Naive thymus-derived CD4-positive, alpha-beta T cell (primary cell): Measurements from ENCODE around the gene PIEZO2. TPM values are rescaled to one million over a fixed set of nuclear protein-coding genes. Genes with fewer than 3 reads are reported as not detected.
A peak's percentile ranks its signal among the peaks of the same experiment; 100 is the strongest.

Source experiments
- ATAC-seq: fragments of 150-1000 bp; cut with Tn5 transposase; 2 replicates; pipeline ENCODE4 v1.10.0; 2021; ENCODE audit warnings: mild to moderate bottlenecking, moderate library complexity
- CTCF ChIA-PET: fragments of 350-600 bp; sonication (Branson Sonifier 250); formaldehyde crosslinking; loops from one replicate; lab custom pipeline; 2021; ENCODE audit warnings: antibody characterized with exemption; lab: Charles Lee
- POLR2A ChIA-PET: fragments of 350-600 bp; sonication (Branson Sonifier 250); formaldehyde crosslinking; loops from one replicate; lab custom pipeline; 2021; ENCODE audit warnings: antibody characterized with exemption, inconsistent platforms; lab: Charles Lee
- DNase-seq, 9 donors: peaks; one replicate each; pipeline versions ENCODE4 v3.0.0 to v3.0.0-alpha.2; 2020 to 2022; ENCODE audit warnings: mixed read lengths in 1 of 9
- H3K27ac ChIP-seq: one replicate; pipeline ENCODE4 v1.7.0; 2013; ENCODE audit warnings: mild to moderate bottlenecking, low read depth, low read length, moderate library complexity
- H3K27me3 ChIP-seq, 2 donors: one replicate each; pipeline ENCODE4 v1.7.0; 2013; ENCODE audit warnings: low read length in 2 of 2, mild to moderate bottlenecking in 2 of 2, moderate library complexity in 2 of 2; ENCODE audit not compliant: control insufficient read depth in 2 of 2, insufficient read depth in 2 of 2
- H3K36me3 ChIP-seq, 3 experiments: 1 replicate in 2 of 3; 2 replicates in 1 of 3; pipeline ENCODE4 v1.7.0; 2013; ENCODE audit warnings: low read length in 3 of 3, mild to moderate bottlenecking in 3 of 3, moderate library complexity in 1 of 3; ENCODE audit not compliant: insufficient read depth in 3 of 3, control insufficient read depth in 2 of 3
- H3K4me1 ChIP-seq, 2 donors: one replicate each; pipeline ENCODE4 v1.7.0; 2013; ENCODE audit warnings: low read length in 2 of 2, mild to moderate bottlenecking in 2 of 2, moderate library complexity in 1 of 2; ENCODE audit not compliant: control insufficient read depth in 2 of 2, insufficient read depth in 2 of 2
- H3K4me3 ChIP-seq: 2 replicates; pipeline ENCODE4 v1.7.0; 2013; ENCODE audit warnings: mild to moderate bottlenecking, low read length
- H3K9me3 ChIP-seq, 3 experiments: 1 replicate in 2 of 3; 2 replicates in 1 of 3; pipeline ENCODE4 v1.7.0; 2013; ENCODE audit warnings: low read length in 3 of 3; ENCODE audit not compliant: control insufficient read depth in 2 of 3
- H3K27ac Mint-ChIP-seq, 9 donors: one replicate each; pipeline ENCODE4 v1.8.0; 2020 to 2022; ENCODE audit warnings: mixed read lengths in 9 of 9, mild to moderate bottlenecking in 8 of 9, moderate library complexity in 5 of 9, inconsistent platforms in 2 of 9
- H3K27me3 Mint-ChIP-seq, 5 donors: one replicate each; pipeline ENCODE4 v1.8.0; 2021 to 2022; ENCODE audit warnings: mixed read lengths in 5 of 5, mild to moderate bottlenecking in 1 of 5
- H3K36me3 Mint-ChIP-seq, 5 donors: one replicate each; pipeline ENCODE4 v1.8.0; 2020 to 2022; ENCODE audit warnings: mixed read lengths in 5 of 5, mild to moderate bottlenecking in 3 of 5, inconsistent platforms in 1 of 5
- H3K4me1 Mint-ChIP-seq, 7 donors: one replicate each; pipeline ENCODE4 v1.8.0; 2020 to 2022; ENCODE audit warnings: mixed read lengths in 7 of 7, mild to moderate bottlenecking in 3 of 7, inconsistent platforms in 1 of 7
- H3K4me3 Mint-ChIP-seq, 10 donors: one replicate each; pipeline ENCODE4 v1.8.0; 2020 to 2022; ENCODE audit warnings: mild to moderate bottlenecking in 10 of 10, mixed read lengths in 10 of 10, moderate library complexity in 6 of 10, inconsistent platforms in 2 of 10
- H3K9me3 Mint-ChIP-seq, 11 donors: one replicate each; pipeline ENCODE4 v1.8.0; 2020 to 2022; ENCODE audit warnings: mixed read lengths in 11 of 11, mild to moderate bottlenecking in 4 of 11, inconsistent platforms in 1 of 11, moderate library complexity in 1 of 11
- intact Hi-C, 2 donors: fragments of 100-400 bp; cut with micrococcal nuclease; formaldehyde crosslinking; loops; one replicate each; pipeline ENCODE4 v1.15.1; 2023
- polyA plus RNA-seq, 2 donors: library from polyadenylated mRNA; unstranded; fragments of 300-500 nt; fragmentation: Illumina TruSeq; gene quantifications; one replicate each; pipeline ENCODE4 v1.2.3, GENCODE V29; 2021
- total RNA-seq, 6 experiments: library from RNA in 5 of 6; stranded (reverse) in 5 of 6; gene quantifications; 1 replicate in 5 of 6; 2 replicates in 1 of 6; pipeline ENCODE4 v1.2.3 and lab custom pipeline; 2021 to 2026

Gene PIEZO2
- total and polyA plus RNA-seq, 7 experiments from 2014 or later, result not detected

DNA sequence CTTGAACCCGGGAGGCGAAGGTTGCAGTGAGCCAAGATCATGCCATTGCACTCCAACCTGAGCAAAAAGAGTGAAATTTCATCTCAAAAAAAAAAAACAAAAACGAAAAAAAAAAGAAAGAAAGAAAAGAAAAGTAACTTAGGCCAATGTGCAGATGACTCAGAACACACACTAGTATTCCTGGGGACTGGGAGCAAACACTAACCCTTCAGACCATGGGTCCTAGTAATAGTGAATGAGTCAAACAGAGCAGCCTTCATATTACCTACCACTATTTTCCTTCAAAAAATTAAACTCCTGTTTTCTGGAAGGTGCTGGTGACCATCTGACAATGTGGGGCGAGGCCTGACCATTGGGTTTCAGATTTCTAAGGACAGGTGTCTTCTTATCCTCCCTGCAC, 253.4 kb downstream of the PIEZO2 start:
- no peaks in the 10 kb centered on the region for H3K36me3 Mint-ChIP-seq
- H3K27ac Mint-ChIP-seq, result no peak overlapping the region
- H3K4me1 Mint-ChIP-seq, result peaks cover 0 to 6% (median 0%) of the 10 kb centered on the region in 7 donors
- H3K9me3 Mint-ChIP-seq, result peaks cover 0 to 1% (median 0%) of the 10 kb centered on the region in 11 donors
- intact Hi-C loops, result no loop called here
- DNase-seq (no peak), ATAC-seq (no peak)
- Histone ChIP-seq H3K27ac (no peak overlapping the region), H3K36me3 (no peaks in the 10 kb centered on the region), H3K4me3 (no peak overlapping the region), H3K9me3 (no peaks in the 10 kb centered on the region), H3K27me3 (no peaks in the 10 kb centered on the region), H3K4me1 (no peaks in the 10 kb centered on the region)
- POLR2A ChIA-PET, result no interaction called here
- CTCF ChIA-PET, result no interaction called here
- H3K27me3 Mint-ChIP-seq, result peaks cover 0 to 12% (median 4%) of the 10 kb centered on the region in 5 donors
- H3K4me3 Mint-ChIP-seq, result no peak overlapping the region

DNA sequence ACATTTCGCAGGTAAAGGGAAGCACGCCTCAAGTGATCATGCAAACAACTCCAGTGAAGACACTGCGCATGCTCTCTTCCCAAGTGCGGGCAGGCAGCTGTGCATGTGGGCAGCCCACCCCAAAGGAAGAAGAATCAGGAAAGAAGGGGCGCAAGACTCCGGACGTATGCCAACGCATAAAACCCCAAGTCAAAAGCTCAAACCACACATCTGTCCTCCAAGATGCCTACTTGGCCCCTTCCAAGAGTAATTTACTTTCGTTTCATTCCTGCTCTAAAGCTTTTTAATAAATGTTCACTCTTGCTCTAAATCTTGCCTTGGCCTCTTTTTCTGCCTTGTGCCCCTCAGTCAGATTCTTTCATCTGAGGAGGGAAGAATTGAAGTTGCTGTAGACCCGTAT, 254.9 kb downstream of the PIEZO2 start:
- ChIA-PET CTCF (no interaction called here), POLR2A (no interaction called here)
- Histone ChIP-seq H3K4me3 (no peak overlapping the region), H3K36me3 (no peaks in the 10 kb centered on the region), H3K9me3 (no peaks in the 10 kb centered on the region), H3K27me3 (no peaks in the 10 kb centered on the region), H3K4me1 (no peaks in the 10 kb centered on the region), H3K27ac (no peak overlapping the region)
- DNase-seq (no peak), ATAC-seq (no peak)
- peaks cover 0 to 1% (median 0%) of the 10 kb centered on the region in 11 donors for H3K9me3 Mint-ChIP-seq
- no peak overlapping the region for H3K27ac Mint-ChIP-seq
- intact Hi-C loops, result no loop called here
- peak overlapping the region in 2 of 10 donors; percentile 15 to 43 for H3K4me3 Mint-ChIP-seq
- peaks cover 0 to 6% (median 0%) of the 10 kb centered on the region in 7 donors for H3K4me1 Mint-ChIP-seq
- no peaks in the 10 kb centered on the region for H3K36me3 Mint-ChIP-seq
- peaks cover 0 to 12% (median 3%) of the 10 kb centered on the region in 5 donors for H3K27me3 Mint-ChIP-seq

DNA sequence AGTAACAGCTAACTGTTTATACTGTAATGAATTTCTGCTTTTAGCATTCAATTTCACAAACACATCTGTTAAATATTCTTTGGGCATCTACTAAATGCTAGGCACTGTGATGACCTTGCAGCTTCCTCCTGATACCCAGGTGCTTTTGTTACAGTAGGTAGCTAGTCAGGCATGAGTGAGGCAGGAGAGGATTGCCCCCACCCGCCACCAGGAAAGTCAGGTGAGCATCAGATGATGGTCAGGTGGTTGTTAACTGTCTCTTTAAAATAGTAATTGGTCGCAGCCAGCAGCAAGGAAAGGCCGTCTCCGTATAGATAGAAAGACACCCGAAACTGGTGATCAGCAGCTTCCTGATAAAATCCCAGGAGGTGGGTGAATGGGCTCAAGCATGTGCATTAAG, 255.6 kb downstream of the PIEZO2 start:
- POLR2A ChIA-PET, result no interaction called here
- Histone ChIP-seq H3K36me3 (no peaks in the 10 kb centered on the region), H3K9me3 (no peaks in the 10 kb centered on the region), H3K27ac (no peak overlapping the region), H3K4me3 (no peak overlapping the region), H3K4me1 (no peaks in the 10 kb centered on the region), H3K27me3 (no peaks in the 10 kb centered on the region)
- peaks cover 0 to 1% (median 0%) of the 10 kb centered on the region in 11 donors for H3K9me3 Mint-ChIP-seq
- H3K36me3 Mint-ChIP-seq, result no peaks in the 10 kb centered on the region
- H3K27me3 Mint-ChIP-seq, result peaks cover 0 to 20% (median 5%) of the 10 kb centered on the region in 5 donors
- H3K4me1 Mint-ChIP-seq, result peaks cover 0 to 6% (median 0%) of the 10 kb centered on the region in 7 donors
- ATAC-seq, result no peak
- H3K4me3 Mint-ChIP-seq, result no peak overlapping the region
- H3K27ac Mint-ChIP-seq, result no peak overlapping the region
- CTCF ChIA-PET, result no interaction called here
- no peak for DNase-seq
- intact Hi-C loops, result no loop called here

DNA sequence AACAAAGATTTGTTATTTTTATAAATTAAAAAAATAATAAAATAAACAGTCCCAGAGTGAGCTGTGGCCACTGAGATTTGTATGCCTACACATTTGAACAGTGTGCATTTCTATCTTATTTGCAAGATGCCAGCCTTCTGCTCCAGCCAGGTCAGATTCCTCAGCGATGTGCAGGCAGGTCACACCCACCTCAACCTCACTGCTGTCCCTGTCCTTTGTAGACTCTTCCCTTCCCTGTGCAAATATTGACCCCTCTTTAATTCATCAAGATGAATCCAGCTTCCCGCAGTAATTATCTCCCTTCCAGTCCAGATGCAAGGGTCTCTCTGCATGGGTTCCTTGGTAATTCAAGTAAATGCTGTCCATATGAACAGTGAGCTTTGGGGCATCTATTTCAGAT, 256.2 kb downstream of the PIEZO2 start:
- Histone ChIP-seq H3K27me3 (no peaks in the 10 kb centered on the region), H3K9me3 (no peaks in the 10 kb centered on the region), H3K36me3 (no peaks in the 10 kb centered on the region), H3K4me3 (no peak overlapping the region), H3K27ac (no peak overlapping the region), H3K4me1 (no peaks in the 10 kb centered on the region)
- ChIA-PET POLR2A (no interaction called here), CTCF (no interaction called here)
- Mint-ChIP-seq H3K27ac (no peak overlapping the region), H3K4me3 (no peak overlapping the region), H3K4me1 (peaks cover 0 to 6% (median 0%) of the 10 kb centered on the region in 7 donors), H3K27me3 (peaks cover 0 to 22% (median 6%) of the 10 kb centered on the region in 5 donors), H3K9me3 (peaks cover 0 to 4% (median 0%) of the 10 kb centered on the region in 11 donors), H3K36me3 (no peaks in the 10 kb centered on the region)
- intact Hi-C loops, result no loop called here
- ATAC-seq, result no peak
- DNase-seq, result no peak

- Mint-ChIP-seq H3K36me3 (no peaks in the 10 kb centered on the region), H3K4me1 (peaks cover 0 to 6% (median 0%) of the 10 kb centered on the region in 7 donors), H3K27me3 (peaks cover 0 to 22% (median 7%) of the 10 kb centered on the region in 5 donors), H3K27ac (no peak overlapping the region), H3K4me3 (no peak overlapping the region), H3K9me3 (peaks cover 0 to 7% (median 0%) of the 10 kb centered on the region in 11 donors)
- intact Hi-C loops, result no loop called here
- no peak overlapping the region for H3K27ac ChIP-seq
- no peak for ATAC-seq
- no peaks in the 10 kb centered on the region for H3K27me3 ChIP-seq
- ChIA-PET CTCF (no interaction called here), POLR2A (no interaction called here)
- no peaks in the 10 kb centered on the region for H3K36me3 ChIP-seq
- DNase-seq, result no peak
- H3K4me3 ChIP-seq, result no peak overlapping the region
- no peaks in the 10 kb centered on the region for H3K9me3 ChIP-seq
- H3K4me1 ChIP-seq, result no peaks in the 10 kb centered on the region
Measured at GRCh38 chr18:10892786-10893185, 256.6 kb downstream of the PIEZO2 start.

DNA sequence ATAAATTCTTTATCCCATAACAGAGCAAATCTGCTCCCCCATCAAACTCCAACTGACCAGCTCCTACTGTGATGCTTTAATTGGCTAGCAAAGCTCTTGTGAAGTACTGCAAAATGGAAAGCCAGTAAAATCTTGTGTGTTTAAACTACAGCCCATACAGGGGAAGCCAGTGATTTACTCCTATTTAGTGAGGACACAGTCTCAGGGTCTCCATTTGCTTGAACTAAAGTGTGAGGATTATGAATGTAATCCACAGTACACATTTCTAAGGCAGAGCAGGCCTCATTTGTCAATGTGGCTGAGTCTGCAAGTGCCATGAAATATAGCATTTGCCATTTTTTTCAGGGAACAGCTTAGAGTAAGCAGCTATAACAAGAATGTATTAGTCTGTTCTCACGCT, 259.3 kb downstream of the PIEZO2 start:
- no peak overlapping the region for H3K27ac ChIP-seq
- Mint-ChIP-seq H3K27ac (no peak overlapping the region), H3K9me3 (peaks cover 0 to 7% (median 0%) of the 10 kb centered on the region in 11 donors), H3K4me1 (peaks cover 0 to 6% (median 0%) of the 10 kb centered on the region in 7 donors), H3K27me3 (peaks cover 0 to 24% (median 12%) of the 10 kb centered on the region in 5 donors), H3K4me3 (no peak overlapping the region), H3K36me3 (no peaks in the 10 kb centered on the region)
- CTCF ChIA-PET, result no interaction called here
- no peak overlapping the region for H3K4me3 ChIP-seq
- H3K27me3 ChIP-seq, result no peaks in the 10 kb centered on the region
- no peak for ATAC-seq
- no peaks in the 10 kb centered on the region for H3K9me3 ChIP-seq
- H3K36me3 ChIP-seq, result no peaks in the 10 kb centered on the region
- no peaks in the 10 kb centered on the region for H3K4me1 ChIP-seq
- intact Hi-C loops, result no loop called here
- POLR2A ChIA-PET, result no interaction called here
- DNase-seq, result no peak

GRCh38 chr18:10878703-10879102, 270.7 kb downstream of the PIEZO2 start:
- CTCF ChIA-PET, result no interaction called here
- Histone ChIP-seq H3K9me3 (no peaks in the 10 kb centered on the region), H3K36me3 (no peaks in the 10 kb centered on the region), H3K27me3 (no peaks in the 10 kb centered on the region), H3K4me3 (no peak overlapping the region), H3K4me1 (no peaks in the 10 kb centered on the region), H3K27ac (no peak overlapping the region)
- DNase-seq (no peak), ATAC-seq (no peak)
- intact Hi-C loops, result no loop called here
- H3K4me3 Mint-ChIP-seq, result no peak overlapping the region
- H3K27ac Mint-ChIP-seq, result no peak overlapping the region
- H3K4me1 Mint-ChIP-seq, result no peaks in the 10 kb centered on the region
- POLR2A ChIA-PET, result no interaction called here
- peaks cover 0 to 4% (median 0%) of the 10 kb centered on the region in 11 donors for H3K9me3 Mint-ChIP-seq
- peaks cover 0 to 7% (median 0%) of the 10 kb centered on the region in 5 donors for H3K27me3 Mint-ChIP-seq
- no peaks in the 10 kb centered on the region for H3K36me3 Mint-ChIP-seq
